ENCODE data around the gene COMT. TPM values are rescaled to one million over a fixed set of nuclear protein-coding genes. Genes with fewer than 3 reads are reported as not detected.

COMT gene
- total and polyA plus RNA-seq, 9 of the 15 experiments (the other 6 are each of a cell fraction or from before 2014, with no cell fraction given): 12.5 to 351 (median 155) TPM

GRCh38 chr22:20016734-20017621 is 75.4 kb downstream of the COMT start, which contains the start of gene ARVCF (continued):
- TF ChIP-seq KLF6 (CRISPR knock-in tag; IDR thresholded peaks at IDR 0.05; ENCODE audit: borderline replicate concordance) (peak; percentile 74; the same call in 1 of the 2 replicates), HDAC6 (IDR thresholded peaks at IDR 0.05; ENCODE audit: low read depth, low read length) (peak; percentile 92), CCNT2 (IDR thresholded peaks at IDR 0.05; ENCODE audit: borderline replicate concordance, extremely low read depth, insufficient read length, low read depth, low read length) (no peak), POU5F1 (IDR thresholded peaks at IDR 0.05; ENCODE audit: borderline replicate concordance, low read depth, low read length, partially characterized antibody) (no peak), ZNF253 (CRISPR knock-in tag; conservative IDR thresholded peaks at IDR 0.05) (no peak), MEIS2 (IDR thresholded peaks at IDR 0.05; ENCODE audit: partially characterized antibody) (no peak), ZNF174 (CRISPR knock-in tag; IDR thresholded peaks at IDR 0.05) (no peak), RBFOX2 (IDR thresholded peaks at IDR 0.05; ENCODE audit: low read depth, low read length) (no peak), MTA1 (IDR thresholded peaks at IDR 0.05; ENCODE audit: borderline replicate concordance) (no peak), ILK (tag; IDR thresholded peaks at IDR 0.05; ENCODE audit: borderline replicate concordance, low read depth) (no peak), ZNF561 (CRISPR knock-in tag; conservative IDR thresholded peaks at IDR 0.05) (no peak; the same call in 1 of the 2 replicates), ZNF316 (IDR thresholded peaks at IDR 0.05) (no peak), GABPB1 (CRISPR knock-in tag; IDR thresholded peaks at IDR 0.05) (no peak), MCM7 (IDR thresholded peaks at IDR 0.05) (no peak), ZNF75A (CRISPR knock-in tag; IDR thresholded peaks at IDR 0.05) (no peak), ZKSCAN1 (IDR thresholded peaks at IDR 0.05; ENCODE audit: low read depth, low read length) (no peak; the same call in none of the 2 replicates), TCF7 (IDR thresholded peaks at IDR 0.05; ENCODE audit: borderline replicate concordance) (no peak), NRF1 (conservative IDR thresholded peaks at IDR 0.05 in 1 of 2, IDR thresholded peaks at IDR 0.05 in 1 of 2) (no peak), PHB2 (IDR thresholded peaks at IDR 0.05; ENCODE audit: low read depth) (no peak), CREBBP (IDR thresholded peaks at IDR 0.05; ENCODE audit: low read depth, low read length) (no peak), ZNF512 (tag; IDR thresholded peaks at IDR 0.05) (no peak), NFXL1 (CRISPR knock-in tag; IDR thresholded peaks at IDR 0.05) (no peak), GABPA (tag; conservative IDR thresholded peaks at IDR 0.05; ENCODE audit: low read depth) (no peak), ZBTB1 (CRISPR knock-in tag; IDR thresholded peaks at IDR 0.05; ENCODE audit: borderline replicate concordance, low read depth) (no peak), ARNT (IDR thresholded peaks at IDR 0.05) (no peak), POLR2B (IDR thresholded peaks at IDR 0.05; ENCODE audit: low read depth, partially characterized antibody) (no peak), CREM (IDR thresholded peaks at IDR 0.05; ENCODE audit: low read depth) (no peak), MBD2 (IDR thresholded peaks at IDR 0.05; ENCODE audit: borderline replicate concordance, low read depth) (no peak), NR1H2 (CRISPR knock-in tag; IDR thresholded peaks at IDR 0.05) (no peak), ZNF79 (CRISPR knock-in tag; IDR thresholded peaks at IDR 0.05; ENCODE audit: low read depth) (peak; percentile 48; the same call in 1 of the 2 replicates), ZNF668 (CRISPR knock-in tag; IDR thresholded peaks at IDR 0.05) (no peak)
